Activated CD4-positive, CD25-positive, alpha-beta regulatory T cell (primary cell): ENCODE data around the gene CHRND.
"Not testable (repeated sequence)": the region's sequence is repeated elsewhere in the genome, so short reads cannot be mapped to it uniquely, and the experiment has no call there.

Source experiments
- DNase-seq, 4 experiments: peaks; one replicate each; lab custom pipeline; 2025; lab: John Stamatoyannopoulos, UW

Gene CHRND

DNA sequence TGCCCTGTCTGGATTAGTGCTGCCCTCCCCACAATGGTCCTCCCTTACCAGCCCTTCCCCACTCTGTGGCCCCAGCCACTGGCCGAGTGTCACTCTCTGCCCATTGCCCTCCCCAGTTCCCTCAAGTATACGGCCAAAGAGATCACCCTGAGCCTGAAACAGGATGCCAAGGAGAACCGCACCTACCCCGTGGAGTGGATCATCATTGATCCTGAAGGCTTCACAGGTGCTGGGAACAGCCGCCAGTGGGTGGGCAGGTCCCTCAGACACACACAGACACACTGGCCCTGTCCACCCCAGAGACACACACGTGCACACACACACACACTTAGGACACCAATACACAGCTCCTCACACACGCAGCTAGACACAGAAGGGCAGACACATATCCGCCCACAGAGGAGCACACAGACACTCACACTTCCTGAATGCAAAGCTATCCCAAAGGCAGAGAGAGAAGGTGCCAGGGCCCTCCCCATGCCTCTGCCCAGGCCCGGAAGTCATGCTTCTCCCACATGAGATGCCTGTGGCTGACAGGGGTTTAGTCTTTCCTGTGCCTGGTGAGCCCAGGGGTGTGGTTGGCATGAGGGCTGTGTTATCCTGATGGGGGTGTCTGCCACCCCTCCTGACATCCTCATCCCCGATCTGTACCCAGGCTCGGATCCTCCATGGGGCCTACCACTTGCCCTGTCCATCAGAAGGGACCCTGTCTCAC, 2.9 kb downstream of the CHRND start:
- no peak for DNase-seq

GRCh38 chr2:232529806-232530547, 4.0 kb downstream of the CHRND start:
- DNase-seq, result no peak

DNA sequence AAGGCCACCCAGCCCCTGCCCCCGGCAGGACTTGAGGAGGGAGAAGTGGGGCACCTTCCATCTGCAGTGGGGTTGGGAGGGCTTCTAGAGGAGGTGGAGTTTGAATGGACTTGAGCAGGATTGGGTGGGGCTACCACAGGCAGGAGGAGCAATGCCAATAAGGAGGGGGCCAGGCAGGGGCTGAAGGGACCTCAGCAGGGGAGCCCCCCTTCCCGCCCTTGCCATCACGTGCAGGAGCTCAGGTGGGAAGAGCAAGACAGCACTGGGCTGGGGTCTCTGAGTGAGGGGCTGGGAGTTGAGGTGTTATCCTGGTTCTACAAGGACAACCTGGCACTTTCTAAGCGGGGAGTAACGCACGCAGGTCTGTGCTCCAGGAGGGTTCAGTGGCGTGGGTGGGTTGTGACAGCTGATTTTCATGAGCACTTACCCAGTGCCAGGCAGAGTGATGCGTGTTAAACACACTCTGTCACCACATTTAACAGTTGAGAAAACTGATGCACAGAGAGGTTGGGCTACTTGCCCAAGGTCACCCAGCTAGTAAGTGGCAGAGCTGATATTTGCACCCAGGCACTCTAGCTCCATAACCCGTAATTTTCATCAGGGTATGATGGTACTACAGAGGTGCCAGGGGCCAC, 4.8 kb downstream of the CHRND start:
- no peak for DNase-seq

DNA sequence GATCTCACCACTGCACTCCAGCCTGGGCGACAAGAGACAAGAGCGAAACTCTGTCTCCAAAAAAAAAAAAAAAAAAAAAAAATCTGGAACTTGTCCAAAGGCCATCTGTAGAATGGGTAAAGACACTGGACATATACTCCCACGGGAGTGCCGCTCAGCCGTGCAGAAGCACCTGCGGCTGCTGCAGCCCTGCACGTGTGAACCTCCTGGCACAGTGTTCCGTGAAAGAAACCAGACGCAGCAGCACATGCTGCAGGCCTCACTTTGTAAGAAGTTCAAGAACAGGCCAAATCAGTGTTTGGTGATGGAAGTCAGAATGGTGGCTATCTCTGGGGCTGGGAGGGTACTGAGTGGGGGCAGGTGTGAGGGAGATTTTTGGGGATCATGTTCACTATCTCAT, 6.5 kb downstream of the CHRND start:
- no peak for DNase-seq

GRCh38 chr2:232532821-232533220, 6.9 kb downstream of the CHRND start:
- not testable (repeated sequence) for DNase-seq

DNA sequence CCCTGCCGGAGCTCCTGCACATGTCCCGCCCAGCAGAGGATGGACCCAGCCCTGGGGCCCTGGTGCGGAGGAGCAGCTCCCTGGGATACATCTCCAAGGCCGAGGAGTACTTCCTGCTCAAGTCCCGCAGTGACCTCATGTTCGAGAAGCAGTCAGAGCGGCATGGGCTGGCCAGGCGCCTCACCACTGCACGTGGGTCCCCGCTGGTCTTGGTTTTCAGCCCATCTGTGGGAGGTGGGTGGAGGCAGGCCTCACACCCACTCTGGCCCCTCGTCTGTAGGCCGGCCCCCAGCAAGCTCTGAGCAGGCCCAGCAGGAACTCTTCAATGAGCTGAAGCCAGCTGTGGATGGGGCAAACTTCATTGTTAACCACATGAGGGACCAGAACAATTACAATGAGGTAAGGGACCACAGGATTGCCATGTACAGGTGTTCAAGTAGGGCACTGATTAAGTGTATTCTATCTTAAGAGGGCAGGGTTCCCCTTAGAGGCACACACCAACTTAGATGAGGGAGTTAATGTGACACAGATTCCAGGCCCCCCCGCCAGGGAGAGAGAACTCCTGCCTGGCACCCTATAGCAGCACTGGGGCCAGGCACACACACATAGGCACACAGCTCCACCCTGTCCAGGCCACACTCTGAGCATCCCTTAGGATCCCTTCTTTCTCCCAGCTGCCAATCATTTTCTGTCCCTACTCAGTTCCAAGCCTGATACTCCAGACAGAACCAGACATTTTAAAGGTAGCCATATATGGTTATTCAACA, 8.2 kb downstream of the CHRND start:
- DNase-seq, result no peak

GRCh38 chr2:232534940-232535651, 9.1 kb downstream of the CHRND start:
- DNase-seq, result no peak

DNA sequence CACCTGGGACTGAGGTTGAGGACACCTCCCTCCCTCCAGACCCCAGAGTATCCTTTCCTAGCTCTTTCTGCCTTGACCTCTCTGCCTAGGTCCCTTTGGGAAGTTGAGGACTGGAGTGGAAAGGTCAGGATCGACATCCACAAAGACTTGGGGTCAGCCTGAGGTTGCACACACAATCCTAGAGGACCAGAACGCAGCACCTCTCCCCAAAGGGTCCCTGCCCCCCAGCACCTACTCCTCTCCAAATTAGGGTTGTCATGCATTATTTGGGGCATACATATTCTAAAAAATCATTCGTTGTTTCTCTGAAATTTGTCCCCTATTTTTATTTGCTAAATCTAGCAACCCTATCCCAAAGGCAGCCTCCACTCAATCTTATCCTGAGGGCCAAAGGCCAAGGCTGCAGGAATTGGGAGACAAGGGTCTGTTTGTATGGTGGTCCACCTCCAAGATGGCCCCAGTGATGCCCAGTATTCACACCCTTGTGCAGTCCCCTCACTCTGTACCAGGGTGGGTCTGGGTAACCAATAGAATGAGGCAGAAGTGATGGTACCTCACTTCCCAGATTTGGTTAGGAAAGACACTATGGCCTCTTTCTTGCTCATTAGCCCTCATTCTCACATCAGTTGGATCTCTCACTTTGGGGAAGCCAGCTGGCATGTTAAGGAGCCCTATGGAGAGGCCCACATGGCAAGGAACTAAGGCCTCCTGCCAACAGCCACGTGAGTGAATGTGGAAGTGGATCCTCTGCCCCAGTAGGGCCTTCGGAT, 10.0 kb downstream of the CHRND start:
- no peak for DNase-seq

DNA sequence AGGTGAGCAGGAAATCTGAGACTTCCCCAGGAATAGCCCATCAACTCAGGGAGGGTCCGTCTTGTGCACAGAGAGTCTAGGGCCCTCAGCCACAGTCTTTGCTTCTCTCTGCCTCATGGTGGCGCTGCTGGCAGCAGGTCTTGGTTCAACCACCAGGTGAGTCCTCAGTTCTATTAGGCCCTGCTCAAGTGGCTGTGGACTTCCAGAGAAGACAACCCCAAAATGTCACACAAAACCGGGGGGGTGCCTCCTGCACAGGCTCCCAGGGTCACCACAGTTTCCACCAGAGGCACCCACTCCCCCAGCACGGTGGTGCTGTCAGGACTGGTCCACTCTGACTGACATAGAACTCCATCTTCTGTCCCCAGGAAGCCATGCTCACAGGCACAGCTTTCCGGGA, 11.1 kb downstream of the CHRND start:
- DNase-seq, result no peak

DNA sequence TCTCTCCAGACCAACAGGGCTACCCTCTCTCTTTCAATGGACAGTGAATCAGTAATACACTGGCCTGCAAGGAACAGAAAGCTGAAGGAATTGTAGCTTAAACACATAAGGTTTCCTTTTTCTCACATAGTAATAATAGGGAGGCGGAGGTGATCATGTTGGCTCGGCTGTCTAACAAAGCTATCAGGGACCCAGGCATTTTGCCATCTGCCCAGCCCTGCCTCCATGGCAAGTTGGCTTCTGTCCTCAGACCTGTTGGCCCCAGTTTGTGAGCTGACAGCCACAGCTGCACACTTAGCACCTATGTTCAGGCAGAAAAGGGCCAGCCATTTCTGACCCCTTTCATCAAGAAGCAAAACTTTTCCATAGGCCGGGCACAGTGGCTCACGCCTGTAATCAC, 11.5 kb downstream of the CHRND start:
- DNase-seq, result no peak

GRCh38 chr2:232538671-232539070, 12.7 kb downstream of the CHRND start:
- DNase-seq, result no peak

DNA sequence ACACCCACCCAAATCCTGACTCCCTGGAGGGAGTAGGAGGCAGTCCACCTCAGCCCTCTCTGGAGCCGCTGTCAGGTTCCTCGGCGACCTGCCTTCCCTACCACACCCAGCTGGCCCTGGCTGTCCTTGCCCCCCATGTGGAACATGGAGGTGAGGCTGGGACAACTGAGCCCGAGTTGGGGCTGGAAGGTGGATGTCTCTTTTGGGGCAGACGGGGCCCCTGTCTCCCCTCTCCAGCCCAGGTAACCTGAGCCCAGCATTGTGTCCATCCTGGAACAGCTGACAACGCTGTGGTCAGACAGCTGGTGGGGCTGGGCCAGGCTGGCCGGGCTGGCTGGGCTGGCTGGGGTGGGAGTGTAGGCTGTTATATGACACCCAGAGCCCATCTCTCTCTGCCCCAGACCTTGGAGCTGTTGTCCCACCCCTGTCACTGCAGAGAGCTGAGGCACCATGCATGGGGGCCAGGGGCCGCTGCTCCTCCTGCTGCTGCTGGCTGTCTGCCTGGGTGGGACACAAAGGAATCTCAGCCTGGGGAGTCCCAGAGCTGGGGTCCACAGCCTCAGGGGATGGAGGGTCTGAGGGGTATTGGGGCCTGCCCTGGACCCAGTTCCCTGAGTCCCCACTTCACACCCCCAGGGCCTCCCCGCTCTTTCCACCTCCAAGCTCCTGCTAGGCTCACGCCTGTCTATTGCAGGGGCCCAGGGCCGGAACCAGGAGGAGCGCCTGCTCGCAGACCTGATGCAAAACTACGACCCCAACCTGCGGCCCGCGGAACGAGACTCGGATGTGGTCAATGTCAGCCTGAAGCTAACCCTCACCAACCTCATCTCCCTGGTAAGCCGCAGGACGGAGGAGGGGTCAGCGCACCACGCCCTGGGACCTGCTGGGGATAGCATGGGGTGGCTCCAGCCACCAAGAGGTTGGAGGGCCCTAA, 13.6 kb downstream of the CHRND start, which contains the start of gene CHRNG:
Gene CHRNG (plus strand): TSS at position 395 of the 934 bp plus-strand sequence. CDS start 56 bp downstream, at position 451.
- DNase-seq, result no peak

DNA sequence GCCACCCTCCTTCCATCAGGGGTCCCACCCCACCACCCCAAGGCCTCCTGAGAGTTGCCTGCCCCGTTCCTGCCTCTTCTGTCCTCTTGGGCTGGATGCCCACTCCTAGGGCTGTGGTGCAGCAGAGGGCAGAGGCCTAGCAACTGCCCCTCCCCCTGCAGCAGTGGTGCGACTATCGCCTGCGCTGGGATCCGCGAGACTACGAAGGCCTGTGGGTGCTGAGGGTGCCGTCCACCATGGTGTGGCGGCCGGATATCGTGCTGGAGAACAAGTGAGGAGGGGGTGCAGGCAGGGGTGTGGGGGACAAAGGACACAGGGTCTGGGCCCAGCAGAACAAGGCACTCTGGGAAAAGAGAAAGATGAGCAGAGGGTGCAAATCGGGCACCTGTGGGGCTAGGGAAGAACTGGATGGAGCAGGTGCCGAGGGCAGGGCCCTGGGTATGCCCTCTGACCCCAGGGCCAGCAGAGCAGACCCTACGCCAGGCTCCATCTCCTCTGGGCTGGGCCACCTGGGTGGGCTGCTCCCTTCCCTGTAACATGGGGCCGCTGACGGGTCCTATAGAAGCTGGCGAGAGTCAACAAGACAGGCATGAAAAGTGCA, 14.6 kb downstream of the CHRND start:
- no peak for DNase-seq

GRCh38 chr2:232541195-232541960, 15.4 kb downstream of the CHRND start:
- no peak for DNase-seq

DNA sequence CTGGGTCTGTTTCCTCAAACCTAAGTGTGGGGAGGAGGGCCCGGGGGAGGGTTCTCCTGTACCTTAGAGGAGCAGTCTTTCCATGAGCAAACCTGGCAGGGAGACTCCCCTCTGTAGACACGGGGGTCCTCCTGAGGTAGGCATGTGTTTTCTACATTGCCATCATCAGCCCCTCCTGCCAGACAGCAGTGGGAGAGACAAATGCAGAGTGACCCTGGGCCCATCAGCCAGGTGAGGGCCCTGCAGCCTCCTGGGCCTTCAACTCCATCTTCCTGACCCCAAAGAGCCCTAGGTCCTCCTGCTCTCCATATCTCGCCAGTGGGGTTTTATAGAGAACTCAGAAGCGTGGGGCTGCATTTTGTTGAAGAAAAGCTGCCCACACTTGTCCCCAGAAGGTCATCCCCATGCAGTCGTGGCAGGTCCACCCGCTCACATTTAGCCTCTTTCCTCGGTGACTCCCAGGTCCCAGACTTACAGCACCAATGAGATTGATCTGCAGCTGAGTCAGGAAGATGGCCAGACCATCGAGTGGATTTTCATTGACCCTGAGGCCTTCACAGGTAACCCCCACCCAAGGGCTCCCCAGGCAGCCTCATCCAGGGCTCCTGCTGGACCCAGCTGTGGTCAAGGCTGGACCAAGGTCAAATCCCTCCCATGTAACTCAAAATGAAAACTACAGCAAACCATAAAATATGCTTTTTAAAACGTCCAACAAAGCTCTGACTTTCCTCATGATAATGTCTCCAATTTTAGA, 16.2 kb downstream of the CHRND start:
- no peak for DNase-seq

GRCh38 chr2:232542715-232543467, 16.9 kb downstream of the CHRND start:
- no peak for DNase-seq

DNA sequence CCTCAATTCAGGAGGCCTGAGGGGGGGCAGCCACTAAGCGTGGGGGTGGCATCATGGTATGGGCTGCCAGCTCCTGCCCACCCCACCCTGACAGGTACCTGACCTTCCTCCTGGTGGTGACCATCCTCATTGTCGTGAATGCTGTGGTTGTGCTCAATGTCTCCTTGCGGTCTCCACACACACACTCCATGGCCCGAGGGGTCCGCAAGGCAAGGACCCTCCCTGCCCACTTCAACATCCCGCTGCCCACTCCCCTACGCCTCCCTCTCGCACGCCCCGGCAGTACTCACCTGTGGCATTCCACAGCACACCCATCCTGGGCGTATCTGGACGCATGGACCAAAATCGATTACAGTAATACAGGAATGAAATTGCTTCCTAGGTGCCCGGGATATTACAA, 17.5 kb downstream of the CHRND start:
- DNase-seq, result no peak
